RWPE1 (cell line): ENCODE measurements around the gene ACP7.
"Not testable (repeated sequence)": the region's sequence is repeated elsewhere in the genome, so short reads cannot be mapped to it uniquely, and the experiment has no call there.

Source experiments
- CTCF ChIA-PET: fragments of 350-600 bp; sonication (Branson Sonifier 250); formaldehyde crosslinking; extraction: SDS; loops from one replicate; lab custom pipeline; 2021; lab: Yijun Ruan, JAX
- POLR2A ChIA-PET: fragments of 400-600 bp; formaldehyde crosslinking; extraction: SDS; loops from one replicate; lab custom pipeline; 2020; ENCODE audit warnings: antibody characterized with exemption; ENCODE audit not compliant: low non-redundant PET; lab: Yijun Ruan, JAX
- DNase-seq: peaks from one replicate; pipeline ENCODE4 v3.0.0; 2012; ENCODE audit warnings: low spot score
- H3K27ac ChIP-seq: fragments of 450-650 bp; 2 replicates; pipeline ENCODE4 v1.5.1; 2017
- TF ChIP-seq, protein P1 (sequence below): fragments of 450-650 bp; conservative IDR thresholded peaks from 2 replicates; pipeline ENCODE4 v1.5.1; 2017; ENCODE audit warnings: low read depth, mild to moderate bottlenecking

Gene ACP7

DNA sequence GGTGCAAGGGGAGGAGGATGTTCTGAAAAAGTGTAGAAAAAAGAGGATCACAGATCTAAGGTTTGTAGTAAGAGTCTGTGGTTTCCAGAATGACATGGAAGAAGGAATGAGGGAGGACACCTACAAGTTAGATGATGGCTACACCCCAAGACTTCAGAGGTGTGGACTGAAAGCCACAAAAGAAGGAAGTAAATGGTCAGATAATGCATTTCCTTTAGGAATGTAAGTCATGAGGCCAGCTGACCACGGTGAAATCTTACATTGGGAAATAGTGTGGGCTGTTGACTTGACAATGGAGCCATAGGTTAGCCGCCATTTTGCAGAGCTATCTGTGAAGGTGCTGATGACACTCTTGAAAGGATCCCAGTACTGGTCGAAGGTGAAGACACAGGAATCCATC, 26.6 kb upstream of the ACP7 start:
- TF ChIP-seq, protein P1, sequence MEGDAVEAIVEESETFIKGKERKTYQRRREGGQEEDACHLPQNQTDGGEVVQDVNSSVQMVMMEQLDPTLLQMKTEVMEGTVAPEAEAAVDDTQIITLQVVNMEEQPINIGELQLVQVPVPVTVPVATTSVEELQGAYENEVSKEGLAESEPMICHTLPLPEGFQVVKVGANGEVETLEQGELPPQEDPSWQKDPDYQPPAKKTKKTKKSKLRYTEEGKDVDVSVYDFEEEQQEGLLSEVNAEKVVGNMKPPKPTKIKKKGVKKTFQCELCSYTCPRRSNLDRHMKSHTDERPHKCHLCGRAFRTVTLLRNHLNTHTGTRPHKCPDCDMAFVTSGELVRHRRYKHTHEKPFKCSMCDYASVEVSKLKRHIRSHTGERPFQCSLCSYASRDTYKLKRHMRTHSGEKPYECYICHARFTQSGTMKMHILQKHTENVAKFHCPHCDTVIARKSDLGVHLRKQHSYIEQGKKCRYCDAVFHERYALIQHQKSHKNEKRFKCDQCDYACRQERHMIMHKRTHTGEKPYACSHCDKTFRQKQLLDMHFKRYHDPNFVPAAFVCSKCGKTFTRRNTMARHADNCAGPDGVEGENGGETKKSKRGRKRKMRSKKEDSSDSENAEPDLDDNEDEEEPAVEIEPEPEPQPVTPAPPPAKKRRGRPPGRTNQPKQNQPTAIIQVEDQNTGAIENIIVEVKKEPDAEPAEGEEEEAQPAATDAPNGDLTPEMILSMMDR = no peak
- no peak overlapping the region for H3K27ac ChIP-seq
- POLR2A ChIA-PET = no interaction called here
- DNase-seq = no peak
- CTCF ChIA-PET = interaction anchor here (0.6 kb wide), 1 partner anchor 62 kb away, joined by 5 read pairs; no protein-coding TSS in a partner anchor

DNA sequence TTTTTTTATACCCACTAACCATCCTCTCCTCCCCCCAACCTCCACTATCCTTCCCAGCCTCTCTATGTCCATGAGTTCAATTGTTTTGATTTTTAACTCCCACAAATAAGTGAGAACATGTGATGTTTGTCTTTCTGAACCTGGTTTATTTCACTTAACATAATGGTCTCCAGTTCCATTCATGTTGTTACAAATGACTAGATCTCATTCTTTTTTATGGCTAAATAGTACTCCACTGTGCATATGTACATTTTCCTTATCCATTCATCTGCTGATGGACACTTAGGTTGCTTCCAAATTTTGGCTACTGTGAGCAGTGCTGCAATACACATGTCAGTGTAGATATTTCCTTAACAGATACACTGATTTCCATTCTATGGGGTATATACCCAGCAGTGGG, 24.9 kb upstream of the ACP7 start:
- ChIA-PET POLR2A (no interaction called here), CTCF (no interaction called here)
- no peak for DNase-seq
- TF ChIP-seq, protein P1 = no peak
- no peak overlapping the region for H3K27ac ChIP-seq

DNA sequence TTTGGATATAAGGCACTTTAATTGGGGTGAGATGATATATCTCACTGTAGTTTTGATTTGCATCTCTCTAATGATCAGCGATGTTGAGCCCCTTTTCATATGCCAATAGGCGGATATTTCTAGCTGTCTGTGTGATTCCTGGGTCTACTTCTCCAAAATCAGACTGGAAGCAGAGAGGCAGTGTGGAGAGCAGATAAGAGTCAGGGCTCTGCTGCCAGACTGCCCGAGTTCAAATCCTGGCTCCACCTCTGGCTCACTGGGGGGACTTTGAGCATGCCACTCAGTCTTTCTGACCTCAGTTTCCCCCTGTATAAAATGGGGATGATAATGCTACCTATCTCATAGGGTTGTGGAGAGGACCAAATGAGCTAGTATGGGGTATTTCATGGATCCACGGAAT, 24.0 kb upstream of the ACP7 start:
- TF ChIP-seq, protein P1 = no peak
- DNase-seq = no peak
- no peak overlapping the region for H3K27ac ChIP-seq
- POLR2A ChIA-PET = no interaction called here
- CTCF ChIA-PET = no interaction called here

DNA sequence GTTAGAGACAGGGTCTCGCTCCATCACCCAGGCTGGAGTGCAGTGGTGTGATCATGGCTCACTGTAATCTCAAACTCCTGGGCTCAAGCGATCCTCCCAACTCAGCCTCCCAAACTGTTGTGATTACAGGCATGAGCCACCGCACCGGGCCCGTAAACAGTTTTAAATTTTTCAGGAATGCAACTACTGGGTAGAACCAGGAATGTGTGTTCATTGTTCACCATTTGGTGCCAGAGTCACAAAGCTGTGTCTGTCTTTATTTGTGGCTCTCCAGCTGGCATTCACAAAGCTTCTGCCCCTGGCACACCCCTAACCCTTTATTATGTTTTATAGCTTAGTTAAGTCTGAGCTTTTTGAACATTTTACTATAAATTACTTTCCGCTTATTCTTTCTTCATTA, 19.8 kb upstream of the ACP7 start:
- CTCF ChIA-PET = no interaction called here
- no peak for DNase-seq
- H3K27ac ChIP-seq = no peak overlapping the region
- POLR2A ChIA-PET = no interaction called here
- TF ChIP-seq, protein P1 = no peak

DNA sequence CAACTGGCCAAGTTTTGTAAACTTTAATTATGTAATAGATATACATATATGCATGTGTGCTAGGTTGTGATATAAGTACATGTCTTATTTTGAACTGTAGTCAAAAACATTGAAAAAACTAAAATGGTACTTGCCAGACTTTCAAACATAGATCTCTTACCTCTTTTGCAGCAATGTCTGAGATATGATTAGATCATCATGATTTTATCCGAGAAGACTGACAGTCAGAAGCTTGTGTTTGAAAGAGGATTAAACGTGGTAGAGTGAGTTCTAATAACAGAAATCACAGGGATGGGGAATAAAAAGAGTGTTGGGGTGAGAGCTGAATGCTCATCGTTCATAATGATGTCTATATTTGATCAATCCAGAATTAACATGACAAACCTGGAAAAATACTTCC, 18.2 kb upstream of the ACP7 start:
- DNase-seq = no peak
- TF ChIP-seq, protein P1 = no peak
- no peak overlapping the region for H3K27ac ChIP-seq
- ChIA-PET CTCF (no interaction called here), POLR2A (no interaction called here)

DNA sequence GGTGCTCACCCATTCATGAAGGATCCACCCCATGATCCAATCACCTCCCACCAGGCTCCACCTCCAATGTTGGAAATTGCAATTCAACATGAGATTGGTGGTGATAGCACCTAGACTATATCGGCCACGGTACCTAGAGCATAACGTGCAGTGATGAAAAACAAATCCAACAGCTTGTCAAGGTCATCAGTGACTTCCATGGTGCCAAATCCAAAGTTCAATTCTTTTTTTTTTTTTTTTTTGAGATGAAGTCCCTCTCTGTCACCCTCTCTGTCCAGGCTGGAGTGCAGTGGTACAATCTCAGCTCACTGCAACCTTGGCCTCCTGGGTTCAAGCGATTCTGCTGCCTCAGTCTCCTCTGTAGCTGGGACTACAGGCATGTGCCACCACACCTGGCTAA, 17.1 kb upstream of the ACP7 start:
- POLR2A ChIA-PET = no interaction called here
- TF ChIP-seq, protein P1 = no peak
- CTCF ChIA-PET = no interaction called here

DNA sequence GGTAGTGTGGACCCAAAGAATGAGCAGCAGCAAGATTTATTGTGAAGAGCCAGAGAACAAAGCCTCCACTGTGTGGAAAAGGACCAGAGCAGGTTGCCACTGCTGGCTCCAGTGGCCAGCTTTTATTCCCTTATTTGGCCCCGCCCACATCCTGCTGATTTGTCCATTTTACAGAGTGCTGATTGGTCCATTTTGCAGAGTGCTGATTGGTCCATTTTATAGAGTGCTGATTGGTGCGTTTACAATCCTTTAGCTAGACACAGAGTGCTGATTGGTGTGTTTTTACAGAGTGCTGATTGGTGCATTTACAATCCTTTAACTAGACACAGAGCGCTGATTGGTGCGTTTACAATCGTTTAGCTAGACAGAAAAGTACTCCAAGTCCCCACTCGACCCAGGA, 15.9 kb upstream of the ACP7 start:
- DNase-seq, POLR2A ChIA-PET, H3K27ac ChIP-seq: not testable (repeated sequence)
- CTCF ChIA-PET = interaction anchor here (0.6 kb wide), 1 partner anchor 22 kb away, joined by 3 read pairs; no protein-coding TSS in a partner anchor

More for the DNA sequence above, 17.1 kb upstream of the ACP7 start:
- H3K27ac ChIP-seq = no peak overlapping the region
- no peak for DNase-seq
